K562 (cell line): ENCODE measurements around the gene GATA2. TPM values are rescaled to one million over a fixed set of nuclear protein-coding genes. Genes with fewer than 3 reads are reported as not detected.
A peak's percentile ranks its signal among the peaks of the same experiment; 100 is the strongest.

Experiments used
- CBFA2T2 ChIP-seq: fragments of 450-650 bp; conservative IDR thresholded peaks from 2 replicates; pipeline ENCODE4 v1.6.1; 2017; ENCODE audit warnings: mild to moderate bottlenecking
- CBX3 ChIP-seq, 2 experiments: IDR thresholded peaks; 1 replicate in 1 of 2; 2 replicates in 1 of 2; pipeline ENCODE4 v1.6.1; 2012; ENCODE audit warnings: inconsistent platforms in 2 of 2, low read length in 2 of 2, borderline replicate concordance in 1 of 2, control low read depth in 1 of 2
- CBX5 ChIP-seq: IDR thresholded peaks from 2 replicates; pipeline ENCODE4 v1.6.1; 2014; ENCODE audit warnings: low read depth, borderline replicate concordance
- MGA ChIP-seq: fragments of 450-650 bp; IDR thresholded peaks from 2 replicates; pipeline ENCODE4 v1.6.1; 2016; ENCODE audit warnings: mild to moderate bottlenecking, moderate library complexity
- NFYB ChIP-seq: IDR thresholded peaks from 2 replicates; pipeline ENCODE4 v1.6.1; 2011; ENCODE audit warnings: mild to moderate bottlenecking, moderate library complexity; ENCODE audit not compliant: insufficient read length; ENCODE audit errors: extremely low read depth
- RAD51 ChIP-seq: fragments of 450-650 bp; IDR thresholded peaks from 2 replicates; pipeline ENCODE4 v1.7.1; 2016; ENCODE audit warnings: low read depth, mild to moderate bottlenecking, borderline replicate concordance
- SMARCE1 ChIP-seq: fragments of 450-650 bp; IDR thresholded peaks from 2 replicates; pipeline ENCODE4 v1.7.1; 2016; ENCODE audit warnings: mild to moderate bottlenecking
- SPI1 ChIP-seq: IDR thresholded peaks from 2 replicates; pipeline ENCODE4 v1.6.1; 2011; ENCODE audit warnings: low read depth, low read length, control low read depth, borderline replicate concordance
- TEAD1 ChIP-seq, 2 experiments: fragments of 450-650 bp in 1 of 2; sonication (generic) in 1 of 2; formaldehyde crosslinking; IDR thresholded peaks; 2 replicates each; pipeline versions ENCODE4 v1.4.0 to v1.8.0; 2020 to 2022; ENCODE audit warnings: mild to moderate bottlenecking in 2 of 2, missing genetic modification reagents in 1 of 2
- U2AF2 ChIP-seq: fragments of 200-400 bp; formaldehyde crosslinking; optimal IDR thresholded peaks from 2 replicates; pipeline ENCODE3; 2017; ENCODE audit warnings: low read depth, mild to moderate bottlenecking, low read length
- USF1 ChIP-seq: sonication (generic); formaldehyde crosslinking; IDR thresholded peaks from 2 replicates; pipeline ENCODE4 v1.9.0; 2022; ENCODE audit warnings: mild to moderate bottlenecking, missing genetic modification reagents
- YY1 ChIP-seq, 3 experiments: IDR thresholded peaks; 2 replicates each; pipeline ENCODE4 v1.6.1; 2011; ENCODE audit warnings: low read length in 2 of 3, mild to moderate bottlenecking in 2 of 3, moderate library complexity in 2 of 3, borderline replicate concordance in 1 of 3, control low read depth in 1 of 3, low read depth in 1 of 3; ENCODE audit not compliant: insufficient read depth in 3 of 3, insufficient replicate concordance in 2 of 3, control insufficient read depth in 1 of 3, insufficient read length in 1 of 3; ENCODE audit errors: extremely low read depth in 1 of 3
- ZNF324 ChIP-seq: fragments of 250-450 bp; sonication (Bioruptor Pico); IDR thresholded peaks from 2 replicates; pipeline ENCODE4 v1.4.0; 2020; ENCODE audit warnings: mild to moderate bottlenecking
- polyA plus RNA-seq, 8 experiments: library from polyadenylated mRNA; depleted of rRNA in 4 of 8; stranded (reverse) in 5 of 8; unstranded in 3 of 8; fragments of >200 nt; fragmentation: Nextera tagmentation in 2 of 8; fragmentation: Illumina TruSeq in 1 of 8; extraction: Ambion mirVana in 2 of 8; extraction: Trizol in 1 of 8; gene quantifications; 2 replicates each; pipeline versions ENCODE4 v1.2.1 to v1.2.3, GENCODE V29; 2011 to 2014; ENCODE audit warnings: inconsistent platforms in 1 of 8, missing spikeins in 1 of 8
- total RNA-seq, 7 experiments: library from RNA; depleted of rRNA in 6 of 7; stranded (reverse); fragments of >200 nt in 6 of 7; fragmentation: Illumina TruSeq in 2 of 7; extraction: Trizol in 2 of 7; gene quantifications; 2 replicates each; pipeline versions ENCODE4 v1.2.1 to v1.2.3, GENCODE V29; 2011 to 2021; ENCODE audit warnings: low replicate concordance in 1 of 7
- TF ChIP-seq, protein P1 (sequence below): IDR thresholded peaks from 2 replicates; pipeline ENCODE4 v1.6.1; 2012; ENCODE audit warnings: low read depth, low read length, improper control_type of control experiment, borderline replicate concordance

The GATA2 gene
- total and polyA plus RNA-seq, 9 of the 15 experiments (the other 6 are each of a cell fraction or from before 2014, with no cell fraction given): 8.5 to 218 (median 50.8) TPM

DNA sequence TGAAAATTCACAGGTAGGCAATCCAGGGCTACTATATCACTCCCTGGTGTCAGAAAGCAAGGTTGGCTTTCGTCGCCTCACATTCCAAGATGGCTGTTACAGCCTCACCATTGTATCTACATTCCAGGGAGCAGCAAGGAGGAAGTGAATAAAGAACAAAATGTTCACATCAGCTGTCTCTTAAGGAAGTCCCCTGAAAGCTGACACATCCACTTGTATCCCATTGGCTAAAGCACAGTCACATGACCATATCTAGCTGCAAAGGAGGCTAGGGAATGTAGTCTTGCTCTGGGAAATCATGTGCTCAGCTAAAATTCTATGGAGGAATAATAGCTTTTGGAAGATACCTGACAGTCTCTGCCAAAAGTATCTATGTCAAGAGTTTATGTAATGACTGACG, 12.8 kb upstream of the GATA2 start (continued):
- TF ChIP-seq ZNF324 (peak; percentile 70), MGA (peak; percentile 63), RAD51 (peak; percentile 83), SPI1 (peak; percentile 20; the same call in 1 of the 2 replicates), CBFA2T2 (peak; percentile 43), YY1 (IDR thresholded peaks at IDR 0.05; ENCODE audit: borderline replicate concordance in 1 of 3, control insufficient read depth in 1 of 3, extremely low read depth in 1 of 3, insufficient read depth in 3 of 3, insufficient read length in 1 of 3, insufficient replicate concordance in 2 of 3, low read depth in 1 of 3, low read length in 2 of 3) (peak in 1 of 3 experiments; percentile 38), TEAD1 (CRISPR knock-in tag; IDR thresholded peaks at IDR 0.05) (no peak), CBX3 (IDR thresholded peaks at IDR 0.05; ENCODE audit: borderline replicate concordance in 1 of 2, low read length in 2 of 2) (peak in 1 of 2 experiments; percentile 91; a peak in 1 of 3 replicates), USF1 (CRISPR knock-in tag) (peak; percentile 90), SMARCE1 (no peak), NFYB (peak; percentile 96), U2AF2 (no peak), CBX5 (peak; percentile 31; the same call in 1 of the 2 replicates)
- TF ChIP-seq, protein P1, sequence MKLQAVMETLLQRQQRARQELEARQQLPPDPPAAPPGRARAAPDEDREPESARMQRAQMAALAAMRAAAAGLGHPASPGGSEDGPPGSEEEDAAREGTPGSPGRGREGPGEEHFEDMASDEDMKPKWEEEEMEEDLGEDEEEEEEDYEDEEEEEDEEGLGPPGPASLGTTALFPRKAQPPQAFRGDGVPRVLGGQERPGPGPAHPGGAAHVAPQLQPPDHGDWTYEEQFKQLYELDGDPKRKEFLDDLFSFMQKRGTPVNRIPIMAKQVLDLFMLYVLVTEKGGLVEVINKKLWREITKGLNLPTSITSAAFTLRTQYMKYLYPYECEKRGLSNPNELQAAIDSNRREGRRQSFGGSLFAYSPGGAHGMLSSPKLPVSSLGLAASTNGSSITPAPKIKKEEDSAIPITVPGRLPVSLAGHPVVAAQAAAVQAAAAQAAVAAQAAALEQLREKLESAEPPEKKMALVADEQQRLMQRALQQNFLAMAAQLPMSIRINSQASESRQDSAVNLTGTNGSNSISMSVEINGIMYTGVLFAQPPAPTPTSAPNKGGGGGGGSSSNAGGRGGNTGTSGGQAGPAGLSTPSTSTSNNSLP: no peak
